Stimulated activated naive CD8-positive, alpha-beta T cell treated with anti-CD3 and anti-CD28 coated beads, Interleukin-15, Interleukin-2, amounts not matched to agents 100 ng/mL and 50 ng/mL, for 24 hours (primary cell): Measurements from ENCODE around the gene ZFP37.
A peak's percentile ranks its signal among the peaks of the same experiment; 100 is the strongest.

Source experiments
- H3K27ac Mint-ChIP-seq: one replicate; pipeline ENCODE4 v1.8.0; 2021; ENCODE audit warnings: mild to moderate bottlenecking, mixed read lengths
- H3K27me3 Mint-ChIP-seq: one replicate; pipeline ENCODE4 v1.8.0; 2021; ENCODE audit warnings: mixed read lengths
- H3K36me3 Mint-ChIP-seq: one replicate; pipeline ENCODE4 v1.8.0; 2021; ENCODE audit warnings: low read depth, mixed read lengths
- H3K4me1 Mint-ChIP-seq: one replicate; pipeline ENCODE4 v1.8.0; 2021; ENCODE audit warnings: low read depth, mixed read lengths
- H3K4me3 Mint-ChIP-seq: one replicate; pipeline ENCODE4 v1.8.0; 2021; ENCODE audit warnings: mild to moderate bottlenecking, mixed read lengths
- H3K9me3 Mint-ChIP-seq: one replicate; pipeline ENCODE4 v1.8.0; 2021; ENCODE audit warnings: mixed read lengths

Gene ZFP37

DNA sequence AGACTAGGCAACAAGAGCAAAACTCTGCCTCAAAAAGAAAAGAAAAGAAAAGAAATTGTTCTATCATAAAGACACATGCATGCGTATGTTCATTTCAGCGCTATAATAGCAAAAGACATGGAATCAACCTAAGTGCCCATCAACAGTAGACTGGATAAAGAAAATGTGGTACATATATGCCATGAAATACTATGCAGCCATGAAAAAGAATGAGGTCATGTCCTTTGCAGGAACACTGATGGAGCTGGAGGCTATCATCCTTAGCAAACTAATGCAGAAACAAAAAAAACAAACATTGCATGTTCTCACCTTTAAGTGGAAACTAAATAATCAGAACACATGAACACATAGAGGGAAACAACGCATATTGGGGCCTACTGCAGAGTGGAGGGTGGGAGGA lies 38.3 kb downstream of the ZFP37 start:
- Mint-ChIP-seq H3K9me3 (peaks cover 29% of the 10 kb centered on the region), H3K4me1 (no peaks in the 10 kb centered on the region), H3K27ac (no peak overlapping the region), H3K4me3 (no peak overlapping the region), H3K27me3 (peaks cover 15% of the 10 kb centered on the region), H3K36me3 (peaks cover 4% of the 10 kb centered on the region)

DNA sequence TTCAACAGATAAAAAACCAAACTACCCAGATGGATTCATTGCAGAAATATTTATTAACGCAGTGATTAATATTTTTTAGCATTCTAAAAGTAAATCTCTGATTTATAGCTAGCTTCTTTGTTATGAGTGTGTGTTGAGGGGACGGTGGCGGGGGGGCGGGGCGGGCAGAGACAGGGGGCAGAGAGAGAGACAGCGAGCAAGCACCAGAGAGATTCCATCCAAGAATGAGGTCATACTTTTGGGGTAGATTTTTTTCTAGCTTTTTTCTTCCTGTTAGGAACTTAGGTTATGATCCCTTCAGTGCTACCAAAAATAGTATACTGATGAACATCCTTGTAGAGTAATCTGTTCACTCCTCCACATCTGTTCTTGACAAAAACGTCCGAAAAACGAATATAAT lies 44.0 kb downstream of the ZFP37 start:
- Mint-ChIP-seq H3K9me3 (peaks cover 27% of the 10 kb centered on the region), H3K27me3 (peaks cover 25% of the 10 kb centered on the region), H3K36me3 (peaks cover 13% of the 10 kb centered on the region), H3K4me3 (peak overlapping the region; percentile 56), H3K27ac (no peak overlapping the region), H3K4me1 (no peaks in the 10 kb centered on the region)

DNA sequence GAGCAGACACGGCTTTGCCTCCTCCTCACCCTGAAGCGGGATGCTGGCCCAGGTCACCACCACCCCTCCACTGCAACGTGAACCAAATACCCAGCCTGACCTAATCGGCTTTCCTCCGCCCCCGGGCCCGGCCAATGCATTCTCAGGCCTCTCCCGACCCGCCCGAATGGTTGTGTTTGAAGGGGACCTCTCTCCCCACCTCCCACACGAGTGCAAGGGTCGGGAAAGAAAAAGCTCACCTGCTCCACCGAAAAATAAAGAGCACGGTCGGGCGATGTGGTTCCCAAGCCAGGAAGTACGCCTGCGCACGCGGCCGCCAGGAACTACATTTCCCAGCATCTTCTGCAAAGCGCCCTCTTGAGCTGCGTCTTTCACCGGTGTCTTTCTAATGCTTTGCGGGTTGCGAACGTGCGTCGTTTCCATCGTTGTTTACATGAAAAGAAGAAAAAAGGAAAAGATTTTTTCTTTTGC lies 44.6 kb downstream of the ZFP37 start, which contains the start of gene ZNF883:
ZNF883 (minus strand) TSS at position 282 of the 471 bp plus-strand sequence.
- Mint-ChIP-seq H3K4me1 (no peaks in the 10 kb centered on the region), H3K4me3 (peak within 1 kb of the TSS; percentile 56), H3K27ac (no peak within 1 kb of the TSS), H3K36me3 (peaks cover 13% of the 10 kb centered on the region), H3K9me3 (peaks cover 27% of the 10 kb centered on the region), H3K27me3 (peaks cover 25% of the 10 kb centered on the region)

GRCh38 chr9:113005777-113006176 lies 50.7 kb downstream of the ZFP37 start:
- Mint-ChIP-seq H3K4me3 (no peak overlapping the region), H3K36me3 (peaks cover 30% of the 10 kb centered on the region), H3K27ac (no peak overlapping the region), H3K4me1 (no peaks in the 10 kb centered on the region), H3K9me3 (peaks cover 42% of the 10 kb centered on the region), H3K27me3 (no peaks in the 10 kb centered on the region)

GRCh38 chr9:112997236-112997941 lies 59.1 kb downstream of the ZFP37 start:
- H3K4me1 Mint-ChIP-seq = no peaks in the 10 kb centered on the region
- no peaks in the 10 kb centered on the region for H3K27me3 Mint-ChIP-seq
- peaks cover 57% of the 10 kb centered on the region for H3K9me3 Mint-ChIP-seq
- H3K36me3 Mint-ChIP-seq = peaks cover 56% of the 10 kb centered on the region
- no peak overlapping the region for H3K4me3 Mint-ChIP-seq
- no peak overlapping the region for H3K27ac Mint-ChIP-seq
